HG03103 (cell line): ENCODE results near the gene SRRM2.

Source experiments
- ATAC-seq: cut with Tn5 transposase; IDR thresholded peaks from one replicate; pipeline ENCODE4 v1.9.1; 2021; ENCODE audit warnings: low read depth; ENCODE audit not compliant: unreplicated experiment

The SRRM2 gene

DNA sequence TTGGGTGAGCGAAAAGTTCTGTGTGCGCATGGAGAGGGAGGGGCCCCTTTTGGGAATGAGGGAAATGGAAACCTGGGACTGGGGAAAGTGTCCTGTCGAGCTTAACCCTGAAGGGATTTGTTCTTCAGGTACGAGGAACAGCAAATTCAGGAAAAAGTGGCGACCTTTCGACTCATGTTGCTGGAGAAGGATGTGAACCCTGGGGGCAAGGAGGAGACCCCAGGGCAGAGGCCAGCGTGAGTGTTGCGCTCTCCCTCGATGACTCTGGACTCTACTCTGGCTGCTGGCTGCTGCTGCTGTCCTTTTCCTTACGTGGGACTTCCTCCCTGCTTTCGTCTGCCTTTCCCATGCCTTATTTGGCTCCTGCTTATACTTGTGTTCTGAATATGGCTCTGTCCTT is 4.9 kb downstream of the SRRM2 start:
- no peak for ATAC-seq

GRCh38 chr16:2761472-2761871 is 9.0 kb downstream of the SRRM2 start:
- ATAC-seq = no peak

DNA sequence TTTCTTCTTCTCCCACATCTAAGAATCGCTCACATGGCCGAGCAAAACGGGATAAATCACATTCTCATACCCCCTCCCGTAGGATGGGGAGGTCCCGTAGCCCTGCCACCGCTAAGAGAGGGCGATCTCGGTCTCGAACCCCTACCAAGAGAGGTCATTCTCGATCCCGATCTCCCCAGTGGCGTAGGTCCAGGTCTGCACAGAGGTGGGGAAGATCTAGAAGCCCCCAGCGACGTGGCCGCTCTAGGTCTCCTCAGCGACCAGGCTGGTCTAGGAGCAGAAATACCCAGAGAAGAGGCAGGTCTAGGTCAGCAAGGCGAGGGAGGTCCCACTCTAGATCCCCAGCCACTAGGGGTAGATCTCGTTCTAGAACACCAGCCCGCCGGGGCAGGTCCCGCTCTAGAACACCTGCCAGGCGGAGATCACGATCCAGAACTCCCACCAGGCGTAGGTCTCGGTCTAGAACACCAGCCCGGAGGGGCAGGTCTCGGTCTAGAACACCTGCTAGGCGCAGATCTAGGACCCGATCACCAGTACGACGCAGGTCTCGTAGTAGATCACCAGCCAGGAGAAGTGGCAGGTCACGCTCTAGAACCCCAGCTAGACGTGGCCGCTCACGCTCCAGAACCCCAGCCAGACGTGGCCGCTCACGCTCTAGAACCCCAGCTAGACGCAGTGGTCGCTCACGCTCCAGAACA is 9.6 kb downstream of the SRRM2 start:
- ATAC-seq = no peak

DNA sequence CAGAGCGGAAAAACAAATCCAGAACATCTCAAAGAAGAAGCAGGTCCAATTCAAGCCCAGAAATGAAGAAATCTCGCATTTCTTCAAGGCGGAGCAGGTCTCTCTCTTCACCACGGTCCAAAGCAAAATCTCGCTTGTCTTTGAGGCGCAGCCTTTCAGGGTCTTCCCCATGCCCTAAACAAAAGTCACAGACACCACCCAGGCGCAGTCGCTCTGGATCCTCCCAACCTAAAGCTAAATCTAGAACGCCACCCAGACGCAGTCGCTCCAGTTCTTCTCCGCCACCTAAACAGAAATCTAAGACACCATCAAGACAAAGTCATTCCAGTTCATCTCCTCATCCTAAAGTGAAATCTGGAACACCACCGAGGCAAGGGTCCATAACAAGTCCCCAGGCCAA is 10.3 kb downstream of the SRRM2 start:
- ATAC-seq = no peak

GRCh38 chr16:2763173-2763572 is 10.7 kb downstream of the SRRM2 start:
- no peak for ATAC-seq

GRCh38 chr16:2764718-2765117 is 12.3 kb downstream of the SRRM2 start:
- ATAC-seq = no peak

DNA sequence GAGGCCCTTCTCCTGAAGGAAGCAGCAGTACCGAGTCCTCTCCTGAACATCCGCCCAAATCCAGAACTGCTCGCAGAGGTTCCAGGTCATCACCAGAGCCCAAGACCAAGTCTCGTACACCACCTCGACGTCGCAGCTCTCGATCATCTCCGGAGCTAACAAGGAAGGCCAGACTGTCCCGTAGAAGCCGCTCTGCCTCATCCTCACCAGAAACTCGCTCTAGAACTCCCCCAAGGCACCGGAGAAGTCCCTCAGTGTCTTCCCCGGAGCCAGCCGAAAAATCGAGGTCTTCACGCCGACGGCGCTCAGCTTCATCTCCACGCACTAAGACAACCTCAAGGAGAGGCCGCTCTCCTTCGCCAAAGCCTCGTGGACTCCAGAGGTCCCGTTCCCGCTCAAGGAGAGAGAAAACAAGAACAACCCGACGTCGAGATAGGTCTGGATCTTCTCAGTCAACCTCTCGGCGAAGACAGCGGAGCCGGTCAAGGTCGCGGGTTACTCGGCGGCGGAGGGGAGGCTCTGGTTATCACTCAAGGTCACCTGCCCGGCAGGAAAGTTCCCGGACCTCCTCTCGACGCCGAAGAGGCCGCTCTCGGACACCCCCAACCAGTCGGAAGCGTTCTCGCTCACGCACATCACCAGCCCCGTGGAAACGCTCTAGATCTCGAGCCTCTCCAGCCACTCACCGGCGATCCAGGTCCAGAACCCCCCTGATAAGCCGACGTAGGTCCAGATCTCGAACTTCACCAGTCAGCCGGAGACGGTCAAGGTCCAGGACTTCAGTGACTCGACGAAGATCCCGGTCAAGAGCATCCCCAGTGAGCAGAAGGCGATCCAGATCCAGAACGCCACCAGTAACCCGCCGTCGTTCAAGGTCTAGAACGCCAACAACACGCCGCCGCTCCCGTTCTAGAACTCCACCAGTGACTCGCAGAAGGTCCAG is 13.3 kb downstream of the SRRM2 start:
- ATAC-seq = no peak

GRCh38 chr16:2766430-2767139 is 14.1 kb downstream of the SRRM2 start:
- ATAC-seq = no peak

DNA sequence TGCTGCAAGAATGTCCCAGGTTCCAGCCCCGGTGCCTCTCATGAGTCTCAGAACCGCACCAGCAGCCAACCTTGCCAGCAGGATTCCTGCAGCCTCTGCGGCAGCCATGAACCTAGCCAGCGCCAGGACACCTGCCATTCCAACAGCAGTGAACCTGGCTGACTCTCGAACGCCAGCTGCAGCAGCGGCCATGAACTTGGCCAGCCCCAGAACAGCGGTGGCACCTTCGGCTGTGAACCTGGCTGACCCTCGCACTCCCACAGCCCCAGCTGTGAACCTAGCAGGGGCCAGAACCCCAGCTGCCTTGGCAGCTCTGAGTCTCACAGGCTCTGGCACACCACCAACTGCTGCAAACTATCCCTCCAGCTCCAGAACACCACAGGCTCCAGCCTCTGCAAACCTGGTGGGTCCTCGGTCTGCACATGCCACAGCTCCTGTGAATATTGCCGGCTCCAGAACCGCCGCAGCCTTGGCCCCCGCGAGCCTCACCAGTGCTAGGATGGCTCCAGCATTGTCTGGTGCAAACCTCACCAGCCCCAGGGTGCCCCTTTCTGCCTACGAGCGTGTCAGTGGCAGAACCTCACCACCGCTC is 14.8 kb downstream of the SRRM2 start:
- no peak for ATAC-seq

DNA sequence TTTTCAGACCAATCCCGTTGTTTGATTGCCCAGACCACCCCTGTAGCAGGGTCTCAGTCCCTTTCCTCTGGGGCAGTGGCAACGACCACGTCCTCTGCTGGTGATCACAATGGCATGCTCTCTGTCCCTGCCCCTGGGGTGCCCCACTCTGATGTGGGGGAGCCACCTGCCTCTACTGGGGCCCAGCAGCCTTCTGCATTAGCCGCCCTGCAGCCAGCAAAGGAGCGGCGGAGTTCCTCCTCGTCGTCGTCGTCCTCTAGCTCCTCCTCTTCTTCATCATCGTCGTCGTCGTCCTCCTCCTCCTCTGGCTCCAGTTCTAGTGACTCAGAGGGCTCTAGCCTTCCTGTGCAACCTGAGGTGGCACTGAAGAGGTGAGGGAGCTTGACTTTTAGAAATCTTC is 15.5 kb downstream of the SRRM2 start:
- no peak for ATAC-seq

DNA sequence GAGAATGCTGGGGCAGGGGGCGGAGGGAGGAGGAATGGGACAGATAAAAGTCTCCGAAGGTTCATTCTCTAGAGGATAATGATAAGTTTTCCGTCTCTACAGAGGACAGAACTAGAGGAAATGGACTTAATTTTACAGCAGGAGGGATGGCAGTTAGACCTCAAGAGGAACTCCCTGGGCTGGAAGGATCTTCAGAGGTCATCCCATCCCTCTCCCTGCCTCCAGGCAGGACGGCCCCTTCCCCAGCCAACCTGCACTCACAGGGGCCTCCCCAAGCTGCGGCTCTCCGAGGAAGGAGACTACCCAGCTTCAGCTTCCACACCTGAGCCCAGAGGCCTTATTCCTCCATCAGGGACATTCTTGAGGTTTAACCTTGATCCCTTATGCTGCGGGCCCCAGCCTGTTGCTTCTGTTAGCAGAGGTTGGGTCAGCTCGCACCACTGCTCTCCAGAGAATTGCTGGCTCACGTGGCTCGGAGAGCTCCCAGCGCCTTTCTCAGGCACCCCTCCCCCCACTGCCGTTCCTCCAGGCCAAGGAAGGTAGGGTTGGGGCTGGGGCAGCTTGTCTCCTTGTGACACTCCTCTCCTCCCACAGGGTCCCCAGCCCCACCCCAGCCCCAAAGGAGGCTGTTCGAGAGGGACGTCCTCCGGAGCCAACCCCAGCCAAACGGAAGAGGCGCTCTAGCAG is 16.1 kb downstream of the SRRM2 start:
- ATAC-seq = no peak

DNA sequence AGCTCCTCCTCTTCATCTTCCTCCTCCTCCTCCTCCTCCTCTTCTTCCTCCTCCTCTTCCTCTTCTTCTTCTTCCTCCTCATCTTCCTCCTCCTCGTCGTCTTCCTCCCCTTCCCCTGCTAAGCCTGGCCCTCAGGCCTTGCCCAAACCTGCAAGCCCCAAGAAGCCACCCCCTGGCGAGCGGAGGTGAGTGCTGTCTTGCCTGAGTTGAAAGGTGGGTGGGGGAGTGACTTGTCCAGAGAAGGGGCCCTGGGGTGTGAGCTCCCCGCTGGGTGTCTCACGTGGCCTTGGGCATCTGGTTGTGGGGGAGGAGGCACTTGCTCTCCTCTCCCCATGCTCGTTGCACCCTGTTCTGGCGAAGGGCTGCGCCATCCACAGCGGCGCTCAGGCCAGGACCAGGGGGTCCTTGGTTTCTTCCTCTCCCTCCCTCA is 16.7 kb downstream of the SRRM2 start:
- no peak for ATAC-seq

- no peak for ATAC-seq
Observed at GRCh38 chr16:2769675-2770056, 17.2 kb downstream of the SRRM2 start.

DNA sequence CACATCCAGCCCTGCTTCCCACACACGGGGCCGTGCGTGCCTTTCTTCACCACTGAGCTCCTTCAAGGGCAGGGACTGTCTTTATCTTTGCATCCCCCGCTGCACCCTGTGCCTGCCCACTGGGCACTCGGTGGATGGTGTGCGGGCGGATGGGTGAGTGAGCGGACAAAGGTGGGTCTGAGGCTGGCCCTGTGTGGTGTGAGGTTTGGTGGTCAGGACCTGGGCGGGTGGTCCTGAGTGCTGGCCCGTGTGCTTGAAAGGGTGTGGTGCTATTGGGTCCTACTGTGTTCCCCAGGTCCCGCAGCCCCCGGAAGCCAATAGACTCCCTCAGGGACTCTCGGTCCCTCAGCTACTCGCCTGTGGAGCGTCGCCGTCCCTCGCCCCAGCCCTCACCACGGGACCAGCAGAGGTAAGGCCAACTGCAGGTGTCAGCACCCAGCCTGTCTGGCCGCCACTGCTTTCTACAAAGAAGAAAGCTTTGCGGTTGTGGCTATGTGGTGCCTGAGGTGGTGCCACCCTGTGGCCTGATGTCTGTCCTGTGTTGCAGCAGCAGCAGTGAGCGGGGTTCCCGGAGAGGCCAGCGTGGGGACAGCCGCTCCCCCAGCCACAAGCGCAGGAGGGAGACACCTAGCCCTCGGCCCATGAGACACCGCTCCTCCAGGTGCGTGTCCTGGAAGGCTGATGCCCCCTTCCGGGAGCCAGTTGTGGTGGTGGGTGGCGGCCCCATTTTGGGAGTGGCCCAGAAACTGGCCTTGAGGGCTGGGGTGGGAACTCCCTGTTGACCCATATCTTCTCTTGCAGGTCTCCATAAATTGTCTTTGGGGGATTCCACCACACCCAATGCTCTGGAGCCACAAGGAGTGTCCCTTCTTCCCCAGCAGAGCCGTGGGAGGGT is 17.9 kb downstream of the SRRM2 start:
- ATAC-seq = no peak

- no peak for ATAC-seq
Observed at GRCh38 chr16:2771496-2772402, 19.3 kb downstream of the SRRM2 start.

GRCh38 chr16:2773188-2773968 is 20.9 kb downstream of the SRRM2 start:
- no peak for ATAC-seq

DNA sequence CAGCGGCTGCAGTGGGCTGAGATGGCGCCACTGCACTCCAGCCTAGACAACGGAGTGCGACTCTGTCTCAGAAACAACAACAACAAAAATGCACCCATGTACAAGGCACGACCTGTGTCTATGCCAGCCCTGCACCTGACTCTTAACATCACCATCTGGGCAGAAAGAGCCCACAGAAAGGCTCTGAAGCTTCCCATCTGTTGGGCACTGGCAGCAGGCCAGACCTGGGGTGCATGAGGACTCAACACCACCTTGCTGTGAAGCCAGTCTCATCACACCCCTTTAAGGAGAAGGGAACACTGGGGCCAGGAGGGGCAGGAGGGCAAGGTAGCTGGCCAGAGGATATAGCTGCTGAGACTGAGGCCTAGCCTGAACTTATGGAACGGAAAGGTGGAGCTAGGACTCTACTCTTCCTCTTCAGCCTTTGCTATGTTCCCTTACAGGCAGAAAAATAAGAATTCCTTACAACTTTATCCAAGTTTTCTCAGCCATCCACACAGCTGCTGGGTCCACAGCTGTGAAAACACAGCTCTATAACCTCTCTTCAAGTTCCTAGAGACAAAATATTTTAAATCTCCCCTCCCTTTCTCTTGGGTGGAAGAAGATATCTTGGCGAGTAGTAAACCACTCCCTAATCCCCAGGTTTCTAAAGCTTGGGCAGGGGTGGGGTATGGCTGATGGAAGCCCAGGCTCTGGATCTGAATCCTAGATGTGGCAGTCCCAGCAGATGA is 21.9 kb downstream of the SRRM2 start:
- ATAC-seq = no peak
